ENCODE measurements around the gene TCHH.
"Not testable (repeated sequence)": the region's sequence is repeated elsewhere in the genome, so short reads cannot be mapped to it uniquely, and the experiment has no call there.

Gene TCHH

DNA sequence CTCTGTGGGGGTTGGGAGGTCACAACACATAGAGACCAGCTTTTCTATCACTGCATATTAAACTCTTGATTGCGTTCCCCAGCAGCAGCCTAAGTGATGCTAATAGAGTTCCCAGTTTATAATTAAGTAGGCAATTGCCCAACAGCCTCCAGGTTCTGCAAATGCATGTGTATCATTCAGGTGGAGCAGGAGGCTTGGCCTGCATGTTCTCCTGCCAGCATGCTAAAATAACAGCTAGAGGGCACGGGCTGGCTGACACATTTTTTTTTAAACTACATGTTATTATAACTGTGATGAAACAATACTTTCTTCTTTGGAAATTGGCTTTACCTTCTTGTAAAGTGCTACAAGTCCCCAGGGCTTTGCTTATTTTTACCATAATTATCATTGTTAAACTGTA lies 10.4 kb downstream of the TCHH start:
- Histone ChIP-seq H3K9me3 (ENCODE audit: control insufficient read depth, low read length) (no peaks in the 10 kb centered on the region), H3K4me1 (ENCODE audit: control insufficient read depth, insufficient read depth, low read length, poor library complexity, severe bottlenecking) (peaks cover 13% of the 10 kb centered on the region), H3K4me3 (ENCODE audit: insufficient read depth, low read depth, low read length, poor library complexity, severe bottlenecking) (no peak overlapping the region), H3K27ac (ENCODE audit: insufficient read depth, low read length, poor library complexity, severe bottlenecking) (no peak overlapping the region), H3K36me3 (ENCODE audit: control insufficient read depth, insufficient read depth, low read length) (no peaks in the 10 kb centered on the region), H3K27me3 (replicated peaks; ENCODE audit: control insufficient read depth, insufficient read depth, low read length, poor library complexity, severe bottlenecking) (peaks cover 34% of the 10 kb centered on the region)
- DNase-seq = no peak

- no peaks in the 10 kb centered on the region for H3K4me1 ChIP-seq (ENCODE audit: control insufficient read depth, insufficient read depth, low read length, poor library complexity, severe bottlenecking)
- H3K36me3 ChIP-seq (ENCODE audit: control insufficient read depth, insufficient read depth, low read length) = no peaks in the 10 kb centered on the region
- H3K27me3 ChIP-seq (replicated peaks; ENCODE audit: control insufficient read depth, insufficient read depth, low read length, poor library complexity, severe bottlenecking) = no peaks in the 10 kb centered on the region
- H3K4me3 ChIP-seq (ENCODE audit: insufficient read depth, low read depth, low read length, poor library complexity, severe bottlenecking) = no peak overlapping the region
- H3K9me3 ChIP-seq (ENCODE audit: control insufficient read depth, low read length) = no peaks in the 10 kb centered on the region
- no peak overlapping the region for H3K27ac ChIP-seq (ENCODE audit: insufficient read depth, low read length, poor library complexity, severe bottlenecking)
- DNase-seq = no peak
Observed at GRCh38 chr1:152096931-152097330, 18.3 kb downstream of the TCHH start.

GRCh38 chr1:152089014-152089674 lies 26.1 kb downstream of the TCHH start, which contains the start of gene TCHHL1:
Gene TCHHL1 (minus strand): TSS chr1:152089064. CDS start chr1:152088143, 921 bp downstream.
- H3K27ac ChIP-seq (ENCODE audit: insufficient read depth, low read length, poor library complexity, severe bottlenecking) = no peak within 1 kb of the TSS
- H3K4me1 ChIP-seq (ENCODE audit: control insufficient read depth, insufficient read depth, low read length, poor library complexity, severe bottlenecking) = no peaks in the 10 kb centered on the region
- H3K4me3 ChIP-seq (ENCODE audit: insufficient read depth, low read depth, low read length, poor library complexity, severe bottlenecking) = no peak within 1 kb of the TSS
- H3K9me3 ChIP-seq (ENCODE audit: control insufficient read depth, low read length) = no peaks in the 10 kb centered on the region
- H3K27me3 ChIP-seq (replicated peaks; ENCODE audit: control insufficient read depth, insufficient read depth, low read length, poor library complexity, severe bottlenecking) = no peaks in the 10 kb centered on the region
- H3K36me3 ChIP-seq (ENCODE audit: control insufficient read depth, insufficient read depth, low read length) = no peaks in the 10 kb centered on the region
- DNase-seq = no peak

DNA sequence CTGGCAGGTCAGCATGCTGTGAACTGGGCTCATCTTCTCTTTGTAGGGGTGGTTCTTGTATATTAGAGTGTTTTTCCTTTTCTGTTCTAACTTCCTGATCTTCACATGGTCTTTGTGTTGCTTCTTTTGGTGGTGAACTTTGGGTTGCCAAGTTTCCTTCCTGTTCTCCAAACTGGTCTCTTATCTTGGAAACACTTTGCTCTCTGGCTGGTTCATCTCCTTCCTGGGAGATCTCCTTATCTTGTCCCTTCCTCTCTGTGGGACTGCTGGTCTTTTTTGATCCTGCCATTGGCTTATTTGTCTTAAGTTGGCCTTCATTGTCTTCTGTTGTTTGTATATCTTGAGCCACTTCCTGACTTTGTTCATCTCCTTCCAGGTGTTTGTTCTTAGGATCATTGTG lies 28.5 kb downstream of the TCHH start:
- H3K27ac ChIP-seq (ENCODE audit: insufficient read depth, low read length, poor library complexity, severe bottlenecking) = no peak overlapping the region
- H3K4me1 ChIP-seq (ENCODE audit: control insufficient read depth, insufficient read depth, low read length, poor library complexity, severe bottlenecking) = no peaks in the 10 kb centered on the region
- no peak overlapping the region for H3K4me3 ChIP-seq (ENCODE audit: insufficient read depth, low read depth, low read length, poor library complexity, severe bottlenecking)
- no peaks in the 10 kb centered on the region for H3K27me3 ChIP-seq (replicated peaks; ENCODE audit: control insufficient read depth, insufficient read depth, low read length, poor library complexity, severe bottlenecking)
- H3K9me3 ChIP-seq (ENCODE audit: control insufficient read depth, low read length) = no peaks in the 10 kb centered on the region
- no peak for DNase-seq
- no peaks in the 10 kb centered on the region for H3K36me3 ChIP-seq (ENCODE audit: control insufficient read depth, insufficient read depth, low read length)

DNA sequence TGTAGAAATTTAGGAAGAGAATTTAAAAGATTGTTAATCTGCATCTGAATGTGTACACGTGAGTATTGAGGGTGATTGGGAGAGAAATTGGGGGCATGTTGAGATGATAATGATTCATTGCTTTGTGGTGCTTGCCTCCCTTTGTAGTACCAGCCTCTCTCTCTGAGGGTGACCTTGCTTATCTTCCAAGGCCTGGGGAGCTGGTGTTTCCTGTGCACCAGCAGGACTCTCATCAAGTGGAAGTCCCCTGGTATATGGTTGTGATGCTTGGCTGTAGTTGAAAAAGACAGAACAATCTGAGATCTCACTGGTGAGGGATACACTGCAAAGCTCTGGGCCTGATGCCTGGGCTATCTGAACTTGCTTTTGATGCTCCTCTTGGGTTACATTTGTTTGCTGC lies 30.4 kb downstream of the TCHH start:
- DNase-seq = no peak
- no peaks in the 10 kb centered on the region for H3K27me3 ChIP-seq (replicated peaks; ENCODE audit: control insufficient read depth, insufficient read depth, low read length, poor library complexity, severe bottlenecking)
- H3K9me3 ChIP-seq (ENCODE audit: control insufficient read depth, low read length) = no peaks in the 10 kb centered on the region

DNA sequence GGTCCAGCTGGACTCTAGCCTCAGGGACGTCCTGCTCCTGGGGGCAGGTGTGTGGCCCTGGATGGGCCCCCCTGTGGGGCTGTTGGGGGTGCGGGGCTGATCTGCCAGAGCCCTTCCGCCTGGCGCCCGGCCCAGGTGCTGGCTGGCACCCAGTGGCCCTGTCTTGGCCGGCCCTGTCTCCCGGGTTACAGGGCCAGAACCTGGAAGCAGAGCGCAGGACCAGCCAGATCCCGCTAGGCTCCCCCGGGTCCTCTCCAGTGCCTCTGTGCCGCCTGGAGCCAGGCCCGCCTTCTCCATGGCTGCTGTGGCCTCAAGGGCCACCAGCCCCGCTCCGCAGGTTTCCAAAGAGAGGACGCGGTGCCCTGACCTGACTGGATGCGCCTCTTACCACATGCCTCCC lies 34.2 kb downstream of the TCHH start:
- H3K27me3 ChIP-seq (replicated peaks; ENCODE audit: control insufficient read depth, insufficient read depth, low read length, poor library complexity, severe bottlenecking); H3K36me3 ChIP-seq (ENCODE audit: control insufficient read depth, insufficient read depth, low read length); H3K27ac ChIP-seq (ENCODE audit: insufficient read depth, low read length, poor library complexity, severe bottlenecking); DNase-seq; H3K4me1 ChIP-seq (ENCODE audit: control insufficient read depth, insufficient read depth, low read length, poor library complexity, severe bottlenecking); H3K4me3 ChIP-seq (ENCODE audit: insufficient read depth, low read depth, low read length, poor library complexity, severe bottlenecking); H3K9me3 ChIP-seq (ENCODE audit: control insufficient read depth, low read length): not testable (repeated sequence)

More for the DNA sequence above, 30.4 kb downstream of the TCHH start:
- H3K27ac ChIP-seq (ENCODE audit: insufficient read depth, low read length, poor library complexity, severe bottlenecking) = no peak overlapping the region
- H3K4me3 ChIP-seq (ENCODE audit: insufficient read depth, low read depth, low read length, poor library complexity, severe bottlenecking) = no peak overlapping the region
- H3K36me3 ChIP-seq (ENCODE audit: control insufficient read depth, insufficient read depth, low read length) = no peaks in the 10 kb centered on the region
- H3K4me1 ChIP-seq (ENCODE audit: control insufficient read depth, insufficient read depth, low read length, poor library complexity, severe bottlenecking) = no peaks in the 10 kb centered on the region

- H3K9me3 ChIP-seq (ENCODE audit: control insufficient read depth, low read length); H3K4me3 ChIP-seq (ENCODE audit: insufficient read depth, low read depth, low read length, poor library complexity, severe bottlenecking); DNase-seq; H3K4me1 ChIP-seq (ENCODE audit: control insufficient read depth, insufficient read depth, low read length, poor library complexity, severe bottlenecking); H3K27ac ChIP-seq (ENCODE audit: insufficient read depth, low read length, poor library complexity, severe bottlenecking); H3K36me3 ChIP-seq (ENCODE audit: control insufficient read depth, insufficient read depth, low read length); H3K27me3 ChIP-seq (replicated peaks; ENCODE audit: control insufficient read depth, insufficient read depth, low read length, poor library complexity, severe bottlenecking): not testable (repeated sequence)
Observed at GRCh38 chr1:152080494-152080893, 34.8 kb downstream of the TCHH start.

- H3K27ac ChIP-seq (ENCODE audit: insufficient read depth, low read length, poor library complexity, severe bottlenecking) = no peak overlapping the region
- H3K9me3 ChIP-seq (ENCODE audit: control insufficient read depth, low read length) = no peaks in the 10 kb centered on the region
- H3K4me3 ChIP-seq (ENCODE audit: insufficient read depth, low read depth, low read length, poor library complexity, severe bottlenecking) = no peak overlapping the region
- no peaks in the 10 kb centered on the region for H3K36me3 ChIP-seq (ENCODE audit: control insufficient read depth, insufficient read depth, low read length)
- H3K27me3 ChIP-seq (replicated peaks; ENCODE audit: control insufficient read depth, insufficient read depth, low read length, poor library complexity, severe bottlenecking) = no peaks in the 10 kb centered on the region
- DNase-seq = no peak
- H3K4me1 ChIP-seq (ENCODE audit: control insufficient read depth, insufficient read depth, low read length, poor library complexity, severe bottlenecking) = no peaks in the 10 kb centered on the region
Observed at GRCh38 chr1:152078831-152079441, 36.3 kb downstream of the TCHH start.

DNA sequence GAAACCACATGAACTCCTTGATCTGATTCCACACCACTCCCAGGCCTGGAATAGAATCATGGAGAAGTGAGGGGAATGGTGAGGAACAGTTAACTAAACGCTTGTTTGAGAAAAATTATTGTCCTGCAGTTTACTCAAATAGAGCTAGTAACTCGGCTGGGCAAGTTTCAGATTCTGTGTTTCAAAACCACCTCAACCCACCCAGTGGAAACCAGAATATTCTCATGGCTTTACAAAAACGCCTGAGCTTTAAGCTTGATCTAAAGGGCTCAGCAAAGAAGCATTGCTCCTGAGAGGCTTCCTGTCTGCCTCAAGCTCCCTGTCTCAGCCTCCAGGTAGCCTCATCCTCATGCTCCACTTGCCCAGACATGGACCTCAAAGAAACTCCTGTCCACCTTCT lies 42.9 kb downstream of the TCHH start:
- H3K27me3 ChIP-seq (replicated peaks; ENCODE audit: control insufficient read depth, insufficient read depth, low read length, poor library complexity, severe bottlenecking) = peaks cover 3% of the 10 kb centered on the region
- no peaks in the 10 kb centered on the region for H3K4me1 ChIP-seq (ENCODE audit: control insufficient read depth, insufficient read depth, low read length, poor library complexity, severe bottlenecking)
- H3K36me3 ChIP-seq (ENCODE audit: control insufficient read depth, insufficient read depth, low read length) = no peaks in the 10 kb centered on the region
- DNase-seq = no peak
- no peaks in the 10 kb centered on the region for H3K9me3 ChIP-seq (ENCODE audit: control insufficient read depth, low read length)
- no peak overlapping the region for H3K27ac ChIP-seq (ENCODE audit: insufficient read depth, low read length, poor library complexity, severe bottlenecking)
- no peak overlapping the region for H3K4me3 ChIP-seq (ENCODE audit: insufficient read depth, low read depth, low read length, poor library complexity, severe bottlenecking)

DNA sequence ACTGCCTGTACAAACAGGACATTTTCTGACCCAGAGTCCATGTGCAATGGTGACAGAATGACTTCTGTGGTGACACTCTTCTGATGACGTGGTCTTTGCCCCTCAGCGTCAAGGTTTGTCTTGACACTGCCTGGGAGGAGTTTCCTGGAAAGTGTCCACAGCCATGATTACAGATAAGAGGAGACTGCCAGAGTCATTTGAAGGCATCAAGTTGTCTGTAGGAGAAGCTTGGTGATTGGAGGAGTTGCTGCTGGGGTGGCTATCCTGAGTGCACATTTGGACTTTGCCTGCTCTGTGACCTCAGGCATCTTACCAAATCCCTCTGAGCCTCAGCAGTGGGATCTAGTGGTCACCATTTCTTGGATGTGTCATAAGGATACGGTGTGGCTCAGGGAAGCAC lies 44.1 kb downstream of the TCHH start:
- H3K9me3 ChIP-seq (ENCODE audit: control insufficient read depth, low read length) = no peaks in the 10 kb centered on the region
- peaks cover 3% of the 10 kb centered on the region for H3K27me3 ChIP-seq (replicated peaks; ENCODE audit: control insufficient read depth, insufficient read depth, low read length, poor library complexity, severe bottlenecking)
- no peaks in the 10 kb centered on the region for H3K36me3 ChIP-seq (ENCODE audit: control insufficient read depth, insufficient read depth, low read length)
- no peak overlapping the region for H3K4me3 ChIP-seq (ENCODE audit: insufficient read depth, low read depth, low read length, poor library complexity, severe bottlenecking)
- DNase-seq = no peak
- no peaks in the 10 kb centered on the region for H3K4me1 ChIP-seq (ENCODE audit: control insufficient read depth, insufficient read depth, low read length, poor library complexity, severe bottlenecking)
- no peak overlapping the region for H3K27ac ChIP-seq (ENCODE audit: insufficient read depth, low read length, poor library complexity, severe bottlenecking)

Measured in effector memory CD4-positive, alpha-beta T cell (primary cell).